GM10248 (cell line): ENCODE measurements around the gene ARMH4.

Experiments
- CTCF ChIA-PET: fragments of 300-600 bp; sonication (Branson Sonifier 250); formaldehyde crosslinking; extraction: SDS; loops from one replicate; lab custom pipeline; 2021; ENCODE audit warnings: antibody characterized with exemption; lab: Yijun Ruan, JAX
- POLR2A ChIA-PET: fragments of 350-650 bp; sonication (Branson Sonifier 250); formaldehyde crosslinking; extraction: SDS; loops from one replicate; lab custom pipeline; 2020; ENCODE audit warnings: antibody characterized with exemption; lab: Yijun Ruan, JAX
- DNase-seq: peaks from one replicate; pipeline ENCODE4 v3.0.0; 2012; ENCODE audit errors: extremely low spot score
- CTCF ChIP-seq: IDR thresholded peaks from 2 replicates; pipeline ENCODE4 v1.5.1; 2012; ENCODE audit warnings: mild to moderate bottlenecking, low read depth; ENCODE audit errors: extremely low read depth, missing control alignments, control extremely low read depth

The ARMH4 gene

GRCh38 chr14:58107041-58107440, 45.0 kb downstream of the ARMH4 start:
- ChIA-PET CTCF (interaction anchor here (1.5 to 3.0 kb wide), 2 partner anchors 11 to 948 kb away, joined by 4 to 13 read pairs; no protein-coding TSS in a partner anchor), POLR2A (no interaction called here)
- TF ChIP-seq CTCF: no peak
- no peak for DNase-seq

- CTCF ChIA-PET: interaction anchor here (1.1 kb wide), 1 partner anchor 12 kb away, joined by 3 read pairs; no protein-coding TSS in a partner anchor
- no peak for DNase-seq
- no peak for TF ChIP-seq CTCF
- POLR2A ChIA-PET: no interaction called here
Observed at GRCh38 chr14:58106446-58106845, 45.6 kb downstream of the ARMH4 start.

- ChIA-PET CTCF (no interaction called here), POLR2A (no interaction called here)
- no peak for DNase-seq
- no peak for TF ChIP-seq CTCF
Observed at GRCh38 chr14:58104808-58105207, 47.2 kb downstream of the ARMH4 start.

- POLR2A ChIA-PET: no interaction called here
- no peak for DNase-seq
- CTCF ChIA-PET: no interaction called here
- TF ChIP-seq CTCF: no peak
Observed at GRCh38 chr14:58100735-58101368, 51.2 kb downstream of the ARMH4 start.

GRCh38 chr14:58099682-58100081, 52.3 kb downstream of the ARMH4 start:
- CTCF ChIA-PET: no interaction called here
- TF ChIP-seq CTCF: no peak
- POLR2A ChIA-PET: no interaction called here
- DNase-seq: no peak

GRCh38 chr14:58098507-58098906, 53.5 kb downstream of the ARMH4 start:
- CTCF ChIA-PET: no interaction called here
- TF ChIP-seq CTCF: no peak
- no peak for DNase-seq
- POLR2A ChIA-PET: no interaction called here
